ENCODE results near the gene EMC9.

- no peak for TF ChIP-seq EZH2phosphoT487 (IDR thresholded peaks at IDR 0.05; ENCODE audit: borderline replicate concordance)
- TF ChIP-seq, protein P1, sequence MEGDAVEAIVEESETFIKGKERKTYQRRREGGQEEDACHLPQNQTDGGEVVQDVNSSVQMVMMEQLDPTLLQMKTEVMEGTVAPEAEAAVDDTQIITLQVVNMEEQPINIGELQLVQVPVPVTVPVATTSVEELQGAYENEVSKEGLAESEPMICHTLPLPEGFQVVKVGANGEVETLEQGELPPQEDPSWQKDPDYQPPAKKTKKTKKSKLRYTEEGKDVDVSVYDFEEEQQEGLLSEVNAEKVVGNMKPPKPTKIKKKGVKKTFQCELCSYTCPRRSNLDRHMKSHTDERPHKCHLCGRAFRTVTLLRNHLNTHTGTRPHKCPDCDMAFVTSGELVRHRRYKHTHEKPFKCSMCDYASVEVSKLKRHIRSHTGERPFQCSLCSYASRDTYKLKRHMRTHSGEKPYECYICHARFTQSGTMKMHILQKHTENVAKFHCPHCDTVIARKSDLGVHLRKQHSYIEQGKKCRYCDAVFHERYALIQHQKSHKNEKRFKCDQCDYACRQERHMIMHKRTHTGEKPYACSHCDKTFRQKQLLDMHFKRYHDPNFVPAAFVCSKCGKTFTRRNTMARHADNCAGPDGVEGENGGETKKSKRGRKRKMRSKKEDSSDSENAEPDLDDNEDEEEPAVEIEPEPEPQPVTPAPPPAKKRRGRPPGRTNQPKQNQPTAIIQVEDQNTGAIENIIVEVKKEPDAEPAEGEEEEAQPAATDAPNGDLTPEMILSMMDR (conservative IDR thresholded peaks at IDR 0.05; ENCODE audit: low read length): no peak
Observed at GRCh38 chr14:24171422-24172260, 30.2 kb upstream of the EMC9 start, which contains the start of gene REC8.
